Mucosa of descending colon (tissue), 3 donors: Measurements from ENCODE around the gene ABCD4. TPM values are rescaled to one million over a fixed set of nuclear protein-coding genes. Genes with fewer than 3 reads are reported as not detected.
A peak's percentile ranks its signal among the peaks of the same experiment; 100 is the strongest.

Experiments used
- ATAC-seq: fragments of 200-7000 bp; cut with Tn5 transposase; one replicate; pipeline ENCODE4 v1.9.1; 2020; ENCODE audit warnings: mild to moderate bottlenecking, moderate library complexity
- DNase-seq, 3 donors: peaks; one replicate each; pipeline ENCODE4 v3.0.0-alpha.2; 2020
- H3K36me3 ChIP-seq: fragments of 200-600 bp; one replicate; pipeline ENCODE4 v1.8.0; 2021; ENCODE audit warnings: low read depth, mild to moderate bottlenecking
- H3K4me1 ChIP-seq: fragments of 200-600 bp; one replicate; pipeline ENCODE4 v1.8.0; 2021; ENCODE audit warnings: low read depth, mild to moderate bottlenecking
- H3K4me3 ChIP-seq: fragments of 200-600 bp; one replicate; pipeline ENCODE4 v1.8.0; 2021; ENCODE audit warnings: mild to moderate bottlenecking
- H3K9me3 ChIP-seq: fragments of 200-600 bp; one replicate; pipeline ENCODE4 v1.8.0; 2021; ENCODE audit warnings: mild to moderate bottlenecking
- intact Hi-C, 2 donors: fragments of 100-400 bp; cut with DNase I in 1 of 2; cut with micrococcal nuclease in 1 of 2; formaldehyde crosslinking; loops; one replicate each; pipeline versions ENCODE4 v1.11.0 to v1.11.1; 2022; cut with DNase I, micrococcal nuclease
- total RNA-seq, 3 donors: library from RNA; stranded (reverse); fragmentation: NEBNext Ultra II Directional in 2 of 3; extraction: Animal tissue kit (Norgen Biotek cat#: 25700) in 2 of 3; gene quantifications; one replicate each; pipeline versions ENCODE4 v1.2.1 to v1.2.4, GENCODE V29; 2021 to 2023
- TF ChIP-seq, protein P1 (sequence below): fragments of 200-600 bp; IDR thresholded peaks from one replicate; pipeline ENCODE4 v1.8.0; 2022; ENCODE audit warnings: antibody characterized with exemption, mild to moderate bottlenecking
- donor health status: DM: no; HTN: no; CAD: no; lungs with moderate emphysema.
- donor health status: DM: no; HTN: no; CAD: no.
- donor health status: DM: no; HTN: yes; CAD: no.

Gene ABCD4
- total RNA-seq, 3 donors from 2014 or later, result 41.9 to 71.3 (median 53.8) TPM

DNA sequence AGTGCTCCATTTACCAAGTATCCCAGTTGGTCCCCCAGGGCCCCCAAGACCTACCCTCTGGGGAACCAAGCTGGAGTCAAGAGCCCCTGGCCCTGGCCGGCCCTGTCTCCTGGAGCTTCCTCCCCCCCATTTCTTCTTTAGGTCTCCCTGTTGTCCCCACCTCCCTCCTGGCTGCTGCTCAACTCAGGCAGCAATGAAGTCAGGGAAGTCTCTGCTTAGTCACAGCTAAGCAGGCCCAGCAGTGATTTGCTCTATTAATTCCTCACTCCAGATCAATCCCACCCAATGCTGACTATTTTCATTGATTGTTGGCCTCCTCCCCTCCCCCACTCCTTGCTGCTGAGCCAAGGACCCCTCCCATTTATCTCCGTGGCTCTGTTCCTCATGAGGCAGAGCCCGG, 35.1 kb downstream of the ABCD4 start:
- H3K36me3 ChIP-seq, result no peaks in the 10 kb centered on the region
- DNase-seq, result no peak
- TF ChIP-seq, protein P1, sequence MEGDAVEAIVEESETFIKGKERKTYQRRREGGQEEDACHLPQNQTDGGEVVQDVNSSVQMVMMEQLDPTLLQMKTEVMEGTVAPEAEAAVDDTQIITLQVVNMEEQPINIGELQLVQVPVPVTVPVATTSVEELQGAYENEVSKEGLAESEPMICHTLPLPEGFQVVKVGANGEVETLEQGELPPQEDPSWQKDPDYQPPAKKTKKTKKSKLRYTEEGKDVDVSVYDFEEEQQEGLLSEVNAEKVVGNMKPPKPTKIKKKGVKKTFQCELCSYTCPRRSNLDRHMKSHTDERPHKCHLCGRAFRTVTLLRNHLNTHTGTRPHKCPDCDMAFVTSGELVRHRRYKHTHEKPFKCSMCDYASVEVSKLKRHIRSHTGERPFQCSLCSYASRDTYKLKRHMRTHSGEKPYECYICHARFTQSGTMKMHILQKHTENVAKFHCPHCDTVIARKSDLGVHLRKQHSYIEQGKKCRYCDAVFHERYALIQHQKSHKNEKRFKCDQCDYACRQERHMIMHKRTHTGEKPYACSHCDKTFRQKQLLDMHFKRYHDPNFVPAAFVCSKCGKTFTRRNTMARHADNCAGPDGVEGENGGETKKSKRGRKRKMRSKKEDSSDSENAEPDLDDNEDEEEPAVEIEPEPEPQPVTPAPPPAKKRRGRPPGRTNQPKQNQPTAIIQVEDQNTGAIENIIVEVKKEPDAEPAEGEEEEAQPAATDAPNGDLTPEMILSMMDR, result no peak
- no peaks in the 10 kb centered on the region for H3K4me1 ChIP-seq
- H3K9me3 ChIP-seq, result no peaks in the 10 kb centered on the region
- ATAC-seq, result no peak
- intact Hi-C loops, result no loop called here
- H3K4me3 ChIP-seq, result no peak overlapping the region

DNA sequence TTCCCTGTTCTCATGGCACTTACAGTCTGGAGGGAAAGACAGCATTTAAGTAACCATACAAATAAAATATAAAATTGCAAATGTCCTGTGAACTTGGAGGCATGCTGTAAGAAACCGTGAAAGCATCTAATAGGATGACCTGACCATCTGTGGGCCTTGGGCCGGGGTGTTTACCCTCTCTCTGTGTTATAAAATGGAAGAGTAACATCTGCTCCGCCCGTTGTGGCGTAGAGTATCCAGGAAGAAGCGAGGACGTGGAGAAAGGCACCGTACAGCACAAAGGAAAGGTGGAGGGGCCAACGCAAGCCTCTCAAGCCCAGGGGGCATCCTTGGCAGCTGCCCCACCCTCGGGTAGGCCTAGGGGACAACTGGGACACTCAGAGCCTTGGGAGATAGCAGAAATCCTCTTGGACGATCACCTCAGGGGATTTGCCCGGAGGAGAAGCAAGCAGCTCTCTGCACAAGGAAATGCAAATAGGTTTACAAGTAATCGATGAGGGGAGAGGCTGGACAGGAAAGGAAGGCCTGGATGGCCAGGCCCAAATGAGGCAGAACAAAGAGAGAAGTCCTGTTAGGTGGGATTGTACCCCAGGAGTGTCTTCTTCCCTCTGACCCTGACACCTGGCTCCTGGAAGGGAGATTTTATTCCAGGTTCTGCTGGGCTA, 37.3 kb downstream of the ABCD4 start:
- intact Hi-C loops, result no loop called here
- no peaks in the 10 kb centered on the region for H3K4me1 ChIP-seq
- H3K4me3 ChIP-seq, result no peak overlapping the region
- DNase-seq (peak in 1 of 3 donors; percentile 22), ATAC-seq (peak; percentile 80)
- no peaks in the 10 kb centered on the region for H3K9me3 ChIP-seq
- TF ChIP-seq, protein P1, result no peak
- no peaks in the 10 kb centered on the region for H3K36me3 ChIP-seq

DNA sequence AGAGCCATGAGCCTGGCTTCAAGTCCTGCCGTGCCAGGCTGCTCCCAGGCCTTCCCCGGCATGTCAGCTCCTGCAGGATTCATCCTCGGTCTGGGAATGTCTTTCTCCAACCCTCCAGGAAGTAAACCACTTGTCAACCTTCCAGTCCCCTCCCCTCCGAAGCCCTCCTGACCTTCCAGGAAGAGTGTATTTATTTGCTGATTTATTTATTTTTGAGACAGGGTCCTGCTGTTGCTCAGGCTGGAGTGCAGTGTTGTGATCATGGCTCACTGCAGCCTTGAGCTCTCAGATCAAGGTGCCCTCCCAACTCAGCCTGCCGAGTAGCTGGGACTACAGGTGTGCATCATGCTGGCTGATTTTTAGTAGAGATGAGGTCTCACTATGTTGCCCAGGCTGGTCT, 38.8 kb downstream of the ABCD4 start:
- TF ChIP-seq, protein P1, result no peak
- ATAC-seq (no peak), DNase-seq (no peak)
- Histone ChIP-seq H3K9me3 (no peaks in the 10 kb centered on the region), H3K4me1 (no peaks in the 10 kb centered on the region), H3K4me3 (no peak overlapping the region), H3K36me3 (no peaks in the 10 kb centered on the region)
- intact Hi-C loops, result no loop called here

DNA sequence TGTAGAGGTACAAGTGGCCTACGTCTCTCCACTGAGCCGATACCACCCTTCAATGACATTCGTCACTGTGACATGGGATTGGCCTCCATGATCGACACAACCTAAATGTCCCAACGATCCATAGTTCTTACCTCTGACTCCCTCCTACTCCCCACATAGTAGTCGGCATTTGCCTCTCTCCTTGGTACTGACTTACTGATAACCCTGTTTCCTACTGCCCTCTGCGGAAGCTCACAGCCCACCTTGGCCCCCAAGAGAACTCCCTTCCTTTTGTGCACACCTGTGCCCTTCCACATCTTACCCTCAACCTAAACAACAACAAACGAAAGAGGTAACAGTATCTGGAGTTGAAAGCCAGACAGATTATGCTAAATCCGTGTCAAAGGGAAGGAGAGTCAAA, 39.6 kb downstream of the ABCD4 start:
- intact Hi-C loops, result no loop called here

DNA sequence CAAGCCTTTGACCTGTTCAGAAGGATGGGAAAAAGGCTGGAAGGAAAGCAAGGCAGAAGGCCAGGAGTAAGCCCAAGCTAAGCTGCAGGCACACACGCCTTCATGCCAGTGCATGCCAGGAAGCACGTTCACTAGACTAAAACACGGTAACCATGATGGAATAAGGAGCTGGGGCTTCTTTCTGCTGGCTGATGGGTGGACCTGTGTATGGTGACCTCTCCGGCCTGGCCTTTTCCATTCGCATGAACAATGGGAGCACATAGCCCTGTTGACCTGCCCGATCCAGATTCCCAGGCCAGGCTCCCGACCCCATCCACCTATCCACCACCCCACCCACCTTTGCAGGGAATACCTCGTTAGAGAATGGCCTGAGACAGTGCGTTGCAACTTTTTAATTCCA, 40.7 kb downstream of the ABCD4 start:
- Histone ChIP-seq H3K4me3 (no peak overlapping the region), H3K4me1 (peaks cover 2% of the 10 kb centered on the region), H3K9me3 (no peaks in the 10 kb centered on the region), H3K36me3 (no peaks in the 10 kb centered on the region)
- no peak for ATAC-seq
- intact Hi-C loops, result no loop called here
- TF ChIP-seq, protein P1, result no peak
- DNase-seq, result no peak

More for the DNA sequence above, 39.6 kb downstream of the ABCD4 start:
- ATAC-seq (no peak), DNase-seq (no peak)
- Histone ChIP-seq H3K36me3 (no peaks in the 10 kb centered on the region), H3K4me1 (no peaks in the 10 kb centered on the region), H3K9me3 (no peaks in the 10 kb centered on the region), H3K4me3 (no peak overlapping the region)
- TF ChIP-seq, protein P1, result no peak

DNA sequence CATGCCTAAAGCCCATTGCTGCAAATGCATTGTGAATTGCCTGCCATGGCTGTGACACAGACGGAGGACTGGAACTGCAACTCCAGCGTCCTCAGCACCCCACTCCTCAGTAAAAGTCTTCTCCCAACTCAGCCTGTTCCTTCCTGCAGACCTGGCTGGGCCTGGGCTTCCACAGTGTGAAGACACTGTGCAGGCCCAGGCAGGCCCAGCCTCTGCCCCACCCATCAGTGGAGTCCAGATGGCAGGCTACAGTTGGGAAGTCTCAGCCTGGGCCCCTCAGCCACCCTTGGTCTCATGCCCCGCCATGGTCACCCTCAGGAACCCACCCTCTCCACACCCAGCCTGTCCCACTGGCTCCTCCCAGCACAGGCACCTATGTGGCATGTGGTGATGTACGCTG, 41.4 kb downstream of the ABCD4 start:
- DNase-seq (no peak), ATAC-seq (no peak)
- intact Hi-C loops, result no loop called here
- Histone ChIP-seq H3K4me1 (peaks cover 4% of the 10 kb centered on the region), H3K9me3 (no peaks in the 10 kb centered on the region), H3K4me3 (no peak overlapping the region), H3K36me3 (no peaks in the 10 kb centered on the region)
- TF ChIP-seq, protein P1, result no peak
